ENCODE data around the gene PDZRN4.
"Not testable (repeated sequence)": the region's sequence is repeated elsewhere in the genome, so short reads cannot be mapped to it uniquely, and the experiment has no call there.

PDZRN4 gene

DNA sequence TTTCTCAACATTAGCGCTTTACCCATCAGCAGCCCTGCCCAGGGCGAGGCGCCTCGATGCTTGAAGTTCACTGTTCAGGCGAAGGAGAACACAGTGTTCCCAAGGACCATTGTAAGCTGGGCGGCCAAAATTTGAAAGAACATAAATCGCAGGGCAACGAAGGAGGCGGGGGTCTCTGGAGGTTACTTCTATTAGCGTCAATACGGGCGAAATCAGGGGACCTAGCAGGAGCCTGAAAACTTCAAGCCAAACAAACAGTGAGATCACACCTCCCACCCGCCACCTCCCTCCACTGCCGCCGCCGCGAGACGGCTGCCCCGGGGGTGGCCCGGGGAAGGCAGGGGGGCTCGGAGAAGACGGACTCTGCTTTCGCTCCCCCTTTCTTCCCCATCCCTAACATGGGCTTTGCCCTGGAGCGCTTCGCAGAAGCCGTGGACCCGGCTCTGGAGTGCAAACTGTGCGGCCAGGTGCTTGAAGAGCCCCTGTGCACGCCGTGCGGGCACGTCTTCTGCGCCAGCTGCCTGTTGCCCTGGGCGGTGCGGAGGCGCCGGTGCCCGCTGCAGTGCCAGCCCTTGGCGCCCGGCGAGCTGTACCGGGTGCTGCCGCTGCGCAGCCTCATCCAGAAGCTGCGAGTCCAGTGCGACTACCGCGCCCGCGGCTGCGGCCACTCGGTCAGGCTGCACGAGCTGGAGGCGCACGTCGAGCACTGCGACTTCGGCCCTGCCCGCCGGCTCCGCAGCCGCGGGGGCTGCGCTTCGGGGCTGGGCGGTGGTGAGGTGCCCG, at the start of gene PDZRN4:
Gene PDZRN4, plus strand, starts transcription at position 263 of the 783 bp plus-strand sequence.
- DNase-seq: peak; percentile 35 to 60

DNA sequence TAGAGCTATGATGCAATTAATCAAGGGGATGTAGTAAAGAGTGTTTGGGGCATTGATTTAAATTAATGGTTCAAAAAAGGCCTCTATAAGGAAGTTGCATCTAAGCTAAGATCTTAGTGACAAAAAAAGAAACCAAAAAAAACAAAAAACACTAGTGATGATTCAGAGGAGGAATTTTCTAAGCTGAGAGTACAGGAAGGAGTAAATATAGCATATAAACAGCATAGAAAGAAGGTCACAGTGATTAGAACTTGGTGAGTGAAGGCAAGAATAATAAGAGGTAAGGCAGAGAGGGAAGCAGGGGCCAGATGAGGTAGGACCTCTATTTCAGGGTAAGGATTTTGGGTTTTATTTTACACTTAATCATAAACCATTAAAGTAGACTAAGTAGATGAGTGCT, 48.0 kb upstream of the PDZRN4 start:
- no peak for DNase-seq

DNA sequence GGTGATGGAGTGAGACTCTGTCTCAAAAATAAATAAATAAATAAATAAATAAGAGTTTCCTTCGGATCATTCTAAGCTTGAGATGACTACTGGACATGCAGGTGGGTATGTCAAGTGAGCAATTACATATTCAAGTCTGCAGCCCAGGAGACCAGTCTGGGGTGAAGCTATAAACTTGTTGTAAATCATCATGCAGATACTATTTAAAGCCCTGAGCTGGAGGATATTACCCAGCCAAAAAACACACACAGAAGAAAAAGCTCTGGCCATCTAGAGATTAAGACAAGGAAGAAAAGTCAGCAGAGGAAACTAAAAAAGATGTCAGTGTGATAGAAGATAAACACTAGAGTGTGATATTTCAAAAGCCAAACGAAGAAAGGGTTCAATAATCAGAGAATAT, 47.0 kb upstream of the PDZRN4 start:
- no peak for DNase-seq

DNA sequence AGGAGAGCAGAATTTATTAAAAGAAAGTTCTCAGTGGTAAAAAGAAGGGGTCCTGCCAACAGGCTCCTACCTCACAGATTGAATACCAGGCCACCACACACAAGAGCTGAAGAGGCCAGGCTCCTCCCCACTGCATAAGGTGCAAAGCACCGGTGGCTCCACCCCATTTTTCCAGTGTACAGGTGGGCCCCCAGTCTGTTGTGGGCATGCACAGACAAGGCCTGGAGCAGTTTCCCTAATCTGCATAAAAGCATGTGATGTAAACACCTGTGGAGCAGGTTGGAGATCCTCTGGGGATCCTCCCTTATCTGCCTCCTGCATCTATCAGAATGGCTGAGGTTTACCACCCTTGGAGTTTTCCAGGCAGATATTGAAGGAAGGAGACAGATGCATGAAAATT, 45.7 kb upstream of the PDZRN4 start:
- no peak for DNase-seq

DNA sequence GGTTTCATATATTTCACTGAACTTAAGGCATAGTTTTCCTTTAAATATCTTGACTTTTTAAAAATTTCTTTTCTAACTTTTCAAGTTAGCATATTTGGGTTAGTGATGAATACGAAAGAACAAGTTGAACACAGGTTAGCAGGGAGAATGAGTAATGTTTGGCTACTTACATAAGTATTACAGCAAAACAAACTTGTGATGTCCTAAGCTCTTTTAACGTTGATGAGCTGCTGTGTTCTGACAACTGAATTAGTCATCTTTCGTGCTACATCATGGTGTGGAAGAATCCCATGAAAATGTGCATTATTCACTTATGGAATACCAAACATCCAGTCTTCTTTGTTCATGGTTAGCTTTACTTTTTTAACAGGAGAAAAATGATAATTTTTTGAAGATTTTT, 36.3 kb upstream of the PDZRN4 start:
- no peak for DNase-seq

DNA sequence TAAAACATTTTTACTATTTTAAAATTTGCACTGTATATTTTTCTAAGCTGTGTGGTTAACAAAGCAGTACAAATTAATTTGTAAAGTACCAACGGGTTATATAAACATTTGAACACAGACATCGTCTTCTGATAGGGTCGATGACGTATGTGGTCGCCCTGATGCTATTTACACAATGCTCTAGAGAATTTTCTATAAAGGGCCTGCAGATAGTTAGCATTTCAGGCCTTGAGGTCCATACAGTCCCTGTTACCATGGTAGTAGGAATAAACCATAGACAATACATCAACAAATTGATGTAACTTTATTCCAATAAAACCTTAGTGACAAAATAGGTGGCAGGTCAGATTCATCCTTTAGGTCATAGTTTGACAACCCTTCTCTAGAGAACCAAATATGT, 25.7 kb upstream of the PDZRN4 start:
- DNase-seq: no peak

DNA sequence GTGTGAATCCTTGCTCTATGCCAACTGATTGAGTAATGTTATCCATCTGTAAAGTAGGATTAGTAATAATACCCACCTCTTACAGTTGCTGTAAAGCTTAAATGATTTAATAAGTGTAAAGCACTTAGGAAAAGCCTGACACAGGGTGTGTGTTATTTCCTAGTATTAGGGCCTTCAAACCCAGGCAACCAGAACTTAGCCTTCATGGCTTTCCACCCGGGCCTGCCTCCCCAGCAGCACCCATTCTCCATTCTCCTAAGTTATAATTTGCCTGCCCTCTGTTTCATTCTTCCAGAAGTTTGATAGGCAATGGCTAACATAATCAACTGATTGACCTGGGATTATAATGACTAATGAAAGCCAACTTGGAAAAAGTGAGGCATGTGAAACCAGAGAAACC, 20.4 kb upstream of the PDZRN4 start:
- DNase-seq: no peak

DNA sequence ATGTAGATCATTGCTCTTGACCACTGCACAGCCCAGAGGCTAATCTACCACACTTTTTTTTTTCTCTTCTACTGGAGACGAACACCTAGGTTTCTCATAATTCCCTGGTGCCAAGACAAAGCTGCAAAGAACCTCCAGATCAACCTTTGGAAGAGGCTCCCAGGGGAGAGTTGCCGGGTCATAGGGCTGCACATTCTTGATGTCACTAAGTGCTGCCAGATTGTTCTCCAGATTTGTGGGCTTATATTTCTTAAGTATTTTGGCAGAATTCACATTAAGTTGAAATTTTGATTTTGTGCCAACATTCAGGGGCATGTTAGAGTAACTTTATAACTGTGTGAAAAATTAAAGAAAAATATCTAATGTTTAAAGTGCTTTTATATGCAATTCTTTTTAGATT, 13.5 kb upstream of the PDZRN4 start:
- DNase-seq: no peak

DNA sequence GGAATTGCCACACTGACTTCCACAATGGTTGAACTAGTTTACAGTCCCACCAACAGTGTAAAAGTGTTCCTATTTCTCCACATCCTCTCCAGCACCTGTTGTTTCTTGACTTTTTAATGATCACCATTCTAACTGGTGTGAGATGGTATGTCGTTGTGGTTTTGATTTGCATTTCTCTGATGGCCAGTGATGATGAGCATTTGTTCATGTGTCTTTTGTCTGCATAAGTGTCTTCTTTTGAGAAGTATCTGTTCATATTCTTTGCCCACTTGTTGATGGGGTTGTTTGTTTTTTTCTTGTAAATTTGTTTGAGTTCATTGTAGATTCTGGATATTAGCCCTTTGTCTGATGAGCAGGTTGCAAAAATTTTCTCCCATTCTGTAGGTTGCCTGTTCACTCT, 8.6 kb upstream of the PDZRN4 start:
- DNase-seq: not testable (repeated sequence)

DNA sequence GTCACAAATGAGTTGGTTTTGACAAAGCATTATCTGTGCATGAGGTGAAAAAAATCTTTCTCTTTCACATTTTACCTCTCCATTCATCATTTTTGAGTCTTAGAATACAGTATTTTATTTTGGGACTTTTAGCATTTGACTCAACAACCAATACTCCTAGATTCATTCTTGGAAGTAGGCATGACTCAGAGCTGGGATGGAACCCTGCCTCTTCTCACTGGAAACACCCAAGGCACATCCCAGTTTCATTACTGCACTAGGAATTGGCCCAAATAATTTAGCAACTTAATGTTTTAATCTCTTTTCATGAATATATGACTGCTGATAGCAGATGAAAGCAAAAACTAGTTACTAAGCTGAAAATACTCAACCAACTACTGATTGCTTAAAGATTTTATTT, 3.3 kb upstream of the PDZRN4 start:
- no peak for DNase-seq

DNA sequence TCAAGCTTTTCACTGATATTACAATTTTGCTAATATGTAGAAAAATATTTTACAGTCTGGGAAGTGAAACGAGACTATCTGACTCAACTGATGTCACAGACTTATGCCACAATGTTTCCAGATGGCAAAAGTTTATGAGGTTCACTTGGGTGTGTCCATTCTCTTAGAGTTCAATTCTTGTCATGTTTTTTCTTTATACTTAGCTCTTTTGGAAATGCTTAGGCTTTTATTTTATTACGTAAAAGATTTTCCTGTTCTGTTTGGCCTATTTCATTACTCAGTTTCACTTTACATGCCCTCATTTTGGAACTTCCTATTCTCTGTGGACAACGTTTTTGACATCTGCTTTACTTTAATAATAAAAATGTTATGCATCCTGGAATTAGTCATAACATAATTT, 2.1 kb upstream of the PDZRN4 start:
- no peak for DNase-seq

DNA sequence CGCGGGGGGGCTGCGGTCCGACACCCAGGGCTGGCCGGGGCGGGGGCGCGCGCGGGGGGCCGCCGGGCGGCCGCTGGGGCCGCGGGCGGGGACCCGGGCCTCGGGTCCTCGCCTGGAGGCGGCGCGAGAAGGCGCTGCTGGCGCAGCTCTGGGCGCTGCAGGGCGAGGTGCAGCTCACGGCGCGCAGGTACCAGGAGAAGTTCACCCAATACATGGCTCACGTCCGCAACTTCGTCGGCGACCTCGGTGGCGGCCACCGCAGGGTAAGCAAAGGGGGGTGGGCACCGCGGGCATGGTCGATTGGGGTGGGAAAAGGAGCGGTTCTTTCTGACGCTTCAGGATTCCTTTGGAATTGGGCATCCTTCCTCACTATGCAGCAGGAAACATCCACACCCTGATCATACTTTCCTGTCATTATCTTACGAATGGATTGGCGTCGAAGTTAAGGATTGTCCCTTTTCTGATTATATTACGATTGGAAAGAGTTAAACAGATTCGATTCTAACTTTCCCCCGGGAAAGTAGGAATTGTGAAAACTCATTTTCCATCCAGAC, 798 bp downstream of the PDZRN4 start:
- DNase-seq: peak in 1 of 2 experiments; percentile 3

DNA sequence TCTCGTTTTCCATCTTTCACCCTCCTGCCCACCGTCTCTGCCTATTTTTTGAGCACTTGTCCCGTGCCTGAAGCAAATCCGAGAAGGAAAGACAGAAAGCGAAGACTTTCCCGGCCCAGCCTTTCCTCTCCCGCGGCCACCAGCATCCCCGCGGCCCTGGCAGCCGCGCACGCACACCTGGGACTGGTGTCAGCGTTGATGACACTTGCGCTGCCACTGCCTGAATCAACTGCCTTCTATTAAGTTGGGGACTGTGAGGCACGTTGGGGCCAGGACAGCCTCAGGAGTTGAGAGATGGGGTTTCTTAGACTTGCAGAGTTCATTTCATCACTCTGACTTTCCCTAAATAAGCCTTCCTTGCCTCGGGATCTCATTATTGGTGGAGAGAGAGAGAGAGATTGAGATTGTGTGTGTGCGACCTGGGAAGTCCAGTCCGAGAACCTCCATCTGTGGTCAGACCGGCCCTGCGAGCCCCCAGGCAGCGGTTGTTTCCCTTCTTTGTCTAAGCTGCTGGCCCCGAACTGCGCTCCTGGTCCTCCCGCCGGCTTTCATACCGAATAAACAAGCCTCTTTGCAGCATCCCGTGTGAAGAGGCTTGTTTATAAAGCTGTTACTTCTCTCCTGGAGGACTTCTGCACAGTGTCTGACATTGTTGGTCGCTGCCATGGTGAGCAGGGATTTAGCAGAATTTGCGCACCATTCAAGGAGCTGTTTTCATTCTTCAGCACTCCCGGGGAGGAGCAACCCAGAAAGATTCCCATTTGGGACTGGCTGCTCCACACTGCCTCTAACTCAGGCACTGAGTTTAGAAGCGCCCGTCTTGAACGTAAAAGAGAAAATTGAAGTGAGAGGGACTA, 1.5 kb downstream of the PDZRN4 start:
- DNase-seq: no peak

DNA sequence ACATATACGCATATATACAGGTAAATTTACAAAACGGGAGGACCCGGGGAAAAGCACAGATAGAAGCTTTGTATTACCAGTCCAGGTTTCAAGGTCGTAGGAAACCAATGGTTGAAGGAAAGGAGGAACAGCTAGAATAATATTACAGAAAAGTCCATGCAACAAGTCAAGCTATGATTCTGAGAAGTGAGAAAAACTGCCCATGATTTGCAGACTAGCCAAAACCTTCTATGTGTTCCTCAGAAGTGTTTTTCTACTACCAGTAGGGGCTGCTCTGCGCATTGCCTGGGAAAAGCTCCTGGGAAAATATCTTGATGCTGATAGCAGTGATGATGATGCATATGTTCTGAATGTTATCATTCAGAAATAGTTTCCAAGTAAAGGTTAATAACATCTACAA, 2.2 kb downstream of the PDZRN4 start:
- peak; percentile 15 to 19 for DNase-seq

DNA sequence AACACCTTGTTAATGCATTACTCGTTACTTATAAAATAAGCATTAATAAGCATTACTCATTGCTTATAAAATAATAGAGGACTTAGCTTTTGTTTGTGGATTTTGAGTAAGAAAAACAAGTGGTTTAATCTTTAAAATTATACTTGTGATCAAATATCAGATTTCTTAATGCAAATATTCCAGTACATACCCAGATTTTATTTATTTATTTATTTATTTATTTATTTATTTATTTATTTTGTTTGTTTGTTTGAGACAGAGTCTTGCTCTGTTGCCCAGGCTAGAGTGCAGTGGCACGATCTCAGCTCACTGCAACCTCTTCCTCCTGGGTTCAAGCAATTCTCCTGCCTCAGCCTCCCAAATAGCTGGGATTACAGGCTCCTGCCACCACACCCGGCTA, 3.4 kb downstream of the PDZRN4 start:
- DNase-seq: not testable (repeated sequence)

DNA sequence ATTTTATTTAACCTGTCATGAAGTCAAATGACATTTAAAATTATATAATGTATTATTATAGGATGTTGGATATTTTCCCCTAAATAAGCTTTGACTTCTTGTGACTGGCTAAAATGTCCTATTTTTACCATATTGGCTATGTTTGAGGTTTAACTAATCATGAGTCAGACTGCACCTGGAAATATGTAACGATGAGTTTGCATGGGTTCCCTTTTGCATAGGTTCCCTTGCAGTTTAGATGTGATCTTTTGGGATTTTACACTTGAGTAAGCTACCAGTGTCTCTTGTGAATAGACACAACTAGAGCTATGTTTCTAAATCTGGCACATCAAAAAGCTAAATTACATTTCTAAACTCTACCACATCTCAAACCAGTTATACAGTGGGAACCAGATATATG, 5.2 kb downstream of the PDZRN4 start:
- no peak for DNase-seq

DNA sequence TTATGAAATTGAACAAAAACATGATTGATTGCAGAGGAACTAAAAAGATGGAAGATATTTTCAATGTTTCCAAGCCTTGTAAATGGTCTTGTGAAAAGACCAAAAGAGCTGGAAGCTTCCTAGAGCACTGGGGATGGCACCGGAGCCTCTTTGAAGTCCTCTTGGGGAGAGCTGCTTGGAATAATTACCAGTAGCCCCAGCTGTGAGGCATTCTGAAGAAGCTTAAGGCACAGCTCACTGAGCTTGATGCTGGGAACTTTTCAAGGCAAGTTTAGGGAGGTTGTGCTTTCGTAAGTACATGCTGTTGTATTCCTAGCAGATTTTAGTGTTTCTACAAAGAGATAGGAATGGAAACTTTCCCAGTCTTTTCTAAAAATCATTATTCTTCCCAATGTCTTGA, 13.9 kb downstream of the PDZRN4 start:
- no peak for DNase-seq

DNA sequence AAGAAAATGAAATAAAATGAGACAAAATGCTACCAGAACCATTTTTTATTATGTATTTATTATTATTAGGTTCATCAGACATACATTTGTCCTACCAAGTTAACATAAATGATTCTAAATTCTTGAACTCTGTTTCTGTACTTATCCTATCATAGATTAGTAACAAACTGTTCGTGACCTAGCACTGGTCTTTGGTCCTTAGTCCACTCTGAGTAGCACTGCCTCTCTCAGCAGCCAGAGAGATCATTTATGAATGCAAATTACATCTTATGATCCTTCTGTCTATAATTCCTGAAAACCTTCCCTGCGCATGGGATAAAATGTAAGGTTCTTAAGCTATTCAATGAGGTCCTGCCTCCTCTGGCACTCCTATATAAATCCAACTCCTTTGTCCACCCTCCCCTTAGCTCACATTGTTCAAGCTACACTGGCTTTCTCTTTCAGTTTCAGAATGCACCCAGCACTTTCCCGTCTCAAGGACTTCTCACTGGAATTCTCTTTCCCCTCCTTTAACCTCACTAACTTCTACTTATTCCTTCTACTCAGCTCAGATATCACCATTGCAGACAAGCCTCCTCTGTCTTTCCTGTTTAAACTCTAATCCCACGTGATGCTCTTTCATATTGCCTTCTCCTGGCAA, 17.1 kb downstream of the PDZRN4 start:
- DNase-seq: no peak

DNA sequence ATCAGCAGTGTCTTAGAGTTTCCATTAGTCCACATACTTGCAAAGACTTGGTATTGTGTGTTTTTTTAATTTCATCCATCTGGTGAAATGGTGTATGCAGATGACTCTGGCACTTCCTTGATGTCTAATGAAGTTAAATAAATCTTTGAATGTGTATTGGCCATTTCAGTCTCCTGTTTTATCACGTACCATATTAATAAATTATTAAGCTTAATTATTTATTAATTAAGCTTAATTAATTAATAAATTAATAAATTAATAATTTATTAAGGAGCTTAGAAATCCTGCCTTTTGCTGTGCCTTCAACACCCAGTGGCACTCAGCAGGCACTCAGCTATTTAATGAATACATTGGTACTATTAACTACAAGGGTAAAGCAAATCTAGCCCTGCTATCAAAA, 18.2 kb downstream of the PDZRN4 start:
- no peak for DNase-seq

DNA sequence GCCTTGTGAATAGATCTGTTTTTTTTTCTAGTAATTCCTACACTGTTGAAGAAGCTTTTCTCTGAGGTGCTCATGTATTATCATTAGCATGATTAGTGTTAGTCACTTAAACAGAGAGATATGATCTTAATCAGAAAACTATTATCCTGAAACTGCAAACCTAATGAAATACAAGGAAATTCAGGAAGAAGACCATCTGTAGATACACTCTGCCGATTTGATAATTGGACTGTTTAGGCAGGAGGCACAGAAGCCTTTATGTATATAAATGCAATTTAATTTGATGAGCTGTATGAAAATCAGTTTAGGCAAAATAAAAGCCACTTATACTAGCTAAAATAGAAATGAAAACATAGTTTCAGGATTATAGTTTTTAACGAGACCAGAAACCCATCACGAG, 23.3 kb downstream of the PDZRN4 start:
- peak in 1 of 2 experiments; percentile 4 for DNase-seq

DNA sequence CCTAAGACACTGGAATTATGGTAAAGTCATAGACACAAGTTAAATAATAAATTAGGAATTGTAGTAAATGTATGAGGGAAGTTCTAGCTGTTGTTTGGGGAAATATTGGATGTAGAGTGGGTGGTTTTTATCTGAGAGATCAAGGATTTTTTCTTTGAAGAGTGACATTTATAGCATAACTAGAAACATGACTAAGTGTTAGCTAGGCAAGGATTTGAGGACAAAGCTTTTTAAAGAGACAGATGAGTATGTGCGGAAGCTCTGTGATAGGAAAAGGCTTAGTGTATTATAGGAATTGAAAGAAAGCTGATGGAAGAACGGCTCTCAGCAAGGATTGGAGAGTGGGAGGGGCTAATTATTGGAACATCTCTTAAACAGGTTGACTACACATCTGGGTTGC, 24.5 kb downstream of the PDZRN4 start:
- no peak for DNase-seq

DNA sequence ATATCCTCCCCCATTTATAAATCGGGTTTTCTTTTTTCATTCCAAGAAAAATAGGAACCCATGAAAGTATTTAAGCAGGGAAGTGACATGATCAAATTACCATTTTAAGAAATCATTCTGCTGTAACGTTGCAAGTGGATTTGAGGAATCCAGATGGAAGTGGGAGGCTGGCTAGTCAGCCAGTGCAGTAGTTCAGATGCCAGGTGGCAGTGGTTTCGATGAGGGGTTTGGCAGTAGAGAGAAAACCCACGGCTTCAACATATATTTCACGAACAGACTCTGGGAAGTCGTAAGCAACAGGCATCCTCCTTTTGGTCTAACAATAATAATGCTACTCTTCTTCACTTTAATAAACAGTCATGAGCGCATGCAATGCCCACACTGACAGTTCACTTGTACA, 25.0 kb downstream of the PDZRN4 start:
- DNase-seq: no peak

DNA sequence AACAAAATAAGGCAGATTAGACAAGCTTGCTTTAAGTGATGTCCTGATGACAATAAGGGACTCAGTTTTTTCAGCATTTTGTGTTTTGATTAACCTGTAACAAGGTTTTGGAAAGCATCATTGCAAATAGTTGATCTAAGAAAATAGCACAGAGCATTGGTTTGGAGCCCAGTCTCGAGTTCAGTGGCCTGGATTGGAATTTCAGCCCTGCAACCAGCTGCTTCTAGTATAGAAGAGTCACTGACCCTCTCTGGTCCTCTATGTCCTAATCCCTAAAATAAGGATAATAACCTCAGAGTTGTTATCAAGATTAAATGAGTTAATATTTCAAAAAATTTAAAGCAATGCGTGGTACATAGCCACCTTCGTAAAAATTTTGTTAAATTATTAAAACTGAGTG, 25.5 kb downstream of the PDZRN4 start:
- no peak for DNase-seq

DNA sequence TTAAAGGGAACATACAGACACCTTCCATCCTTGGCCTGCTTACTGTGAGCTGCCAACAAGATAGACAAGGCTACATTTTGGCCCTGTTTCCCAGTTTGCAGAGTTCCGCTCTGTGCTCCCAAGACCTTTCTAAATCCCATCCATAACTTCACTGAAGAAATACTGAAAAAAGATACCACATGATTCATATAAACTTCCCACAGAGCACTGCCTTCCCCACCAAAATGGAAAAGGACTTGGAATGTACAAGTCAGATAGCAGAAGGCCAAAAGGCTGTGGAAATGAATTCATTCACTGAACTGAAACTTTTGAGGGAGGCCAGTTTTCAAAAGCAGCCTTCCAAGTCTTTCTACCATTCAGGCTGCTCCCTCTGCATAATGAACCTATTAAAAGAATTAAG, 29.6 kb downstream of the PDZRN4 start:
- DNase-seq: no peak

Data from NCI-H2081 (cell line).